ENCODE data around the gene TCF7L2. TPM values are rescaled to one million over a fixed set of nuclear protein-coding genes. Genes with fewer than 3 reads are reported as not detected.
A peak's percentile ranks its signal among the peaks of the same experiment; 100 is the strongest.

TCF7L2 gene
- total and polyA plus RNA-seq, 9 of the 15 experiments (the other 6 are each of a cell fraction or from before 2014, with no cell fraction given) = 0.32 to 2.8 (median 0.92) TPM

DNA sequence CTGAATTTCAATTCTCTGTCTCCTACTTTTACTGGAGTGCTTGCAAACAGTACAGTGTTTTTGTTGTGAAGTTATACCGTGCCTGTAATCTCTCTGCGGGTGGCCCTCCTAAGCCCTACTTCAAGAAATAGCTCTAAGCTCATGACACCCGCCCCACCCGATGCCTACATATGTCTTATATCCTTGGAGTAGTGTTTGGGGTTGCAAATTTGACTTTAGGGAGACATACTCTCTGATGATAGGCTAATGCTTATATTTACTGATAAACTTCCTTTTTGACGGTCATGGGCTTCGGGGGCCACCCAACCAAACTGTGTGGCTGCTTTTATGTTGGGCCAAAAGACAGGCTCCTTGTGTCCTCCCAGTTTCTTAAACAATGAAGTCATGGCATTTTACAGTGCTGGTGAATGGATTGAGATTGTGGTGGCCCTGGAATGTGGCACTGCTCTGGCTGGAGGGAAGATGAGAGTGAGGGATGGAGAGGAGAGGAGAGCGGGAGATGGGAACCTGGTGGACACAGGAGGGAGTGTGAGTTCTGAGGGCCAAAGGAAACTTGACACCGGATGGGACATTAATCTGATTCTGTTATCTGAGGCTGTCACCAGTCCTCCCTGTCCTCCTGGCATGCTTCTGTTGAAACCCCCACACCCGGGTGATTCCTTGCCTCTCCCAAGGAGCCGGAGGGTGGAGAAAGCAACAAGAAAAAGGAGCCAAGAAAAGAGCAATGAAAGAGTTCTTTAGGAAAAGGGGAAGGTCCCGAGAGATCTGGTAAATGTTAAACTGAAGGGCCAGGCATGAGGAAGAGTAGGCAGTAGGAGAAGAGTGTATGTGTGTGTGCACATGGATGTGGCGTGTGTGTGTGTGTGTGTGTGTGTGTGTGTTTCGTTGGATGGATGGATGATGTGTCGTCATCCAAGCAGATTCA is 113.3 kb downstream of the TCF7L2 start (continued):
- TF ChIP-seq ZNF780A (CRISPR knock-in tag; IDR thresholded peaks at IDR 0.05) (no peak), CHD4 (IDR thresholded peaks at IDR 0.05; ENCODE audit: insufficient read depth, insufficient replicate concordance, low read depth, low read length, poor library complexity, severe bottlenecking) (no peak), ZSCAN29 (IDR thresholded peaks at IDR 0.05) (no peak), ZNF79 (CRISPR knock-in tag; IDR thresholded peaks at IDR 0.05; ENCODE audit: low read depth) (no peak), HCFC1 (IDR thresholded peaks at IDR 0.05; ENCODE audit: low read depth, low read length) (no peak), IFI16 (CRISPR knock-in tag; IDR thresholded peaks at IDR 0.05) (no peak), LCOR (CRISPR knock-in tag; IDR thresholded peaks at IDR 0.05) (0 out of 2 replicates have a peak, but pooled peaks have one; percentile 5), ZKSCAN8 (CRISPR knock-in tag; IDR thresholded peaks at IDR 0.05) (no peak), JUN (IDR thresholded peaks at IDR 0.05; ENCODE audit: borderline replicate concordance, low read depth, low read length) (no peak), JUN (CRISPR knock-in tag; IDR thresholded peaks at IDR 0.05; ENCODE audit: borderline replicate concordance) (no peak), HEY1 (CRISPR knock-in tag; IDR thresholded peaks at IDR 0.05; ENCODE audit: borderline replicate concordance) (no peak), TEAD4 (IDR thresholded peaks at IDR 0.05; ENCODE audit: low read length) (peak; percentile 74), TEAD4 (CRISPR knock-in tag; IDR thresholded peaks at IDR 0.05; ENCODE audit: borderline replicate concordance) (no peak), BRF1 (IDR thresholded peaks at IDR 0.05; ENCODE audit: borderline replicate concordance, extremely low read depth, insufficient read length) (no peak), ZNF217 (CRISPR knock-in tag; IDR thresholded peaks at IDR 0.05) (no peak), MXI1 (IDR thresholded peaks at IDR 0.05; ENCODE audit: low read depth, low read length) (no peak), GTF2A2 (tag; IDR thresholded peaks at IDR 0.05) (no peak), SNRNP70 (optimal IDR thresholded peaks at IDR 0.05; ENCODE audit: low read depth, low read length) (no peak), DIDO1 (tag; IDR thresholded peaks at IDR 0.05; ENCODE audit: low read depth) (peak; percentile 34; the same call in 1 of the 2 replicates)
- TF ChIP-seq, protein P1, sequence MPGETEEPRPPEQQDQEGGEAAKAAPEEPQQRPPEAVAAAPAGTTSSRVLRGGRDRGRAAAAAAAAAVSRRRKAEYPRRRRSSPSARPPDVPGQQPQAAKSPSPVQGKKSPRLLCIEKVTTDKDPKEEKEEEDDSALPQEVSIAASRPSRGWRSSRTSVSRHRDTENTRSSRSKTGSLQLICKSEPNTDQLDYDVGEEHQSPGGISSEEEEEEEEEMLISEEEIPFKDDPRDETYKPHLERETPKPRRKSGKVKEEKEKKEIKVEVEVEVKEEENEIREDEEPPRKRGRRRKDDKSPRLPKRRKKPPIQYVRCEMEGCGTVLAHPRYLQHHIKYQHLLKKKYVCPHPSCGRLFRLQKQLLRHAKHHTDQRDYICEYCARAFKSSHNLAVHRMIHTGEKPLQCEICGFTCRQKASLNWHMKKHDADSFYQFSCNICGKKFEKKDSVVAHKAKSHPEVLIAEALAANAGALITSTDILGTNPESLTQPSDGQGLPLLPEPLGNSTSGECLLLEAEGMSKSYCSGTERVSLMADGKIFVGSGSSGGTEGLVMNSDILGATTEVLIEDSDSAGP (CRISPR knock-in tag; IDR thresholded peaks at IDR 0.05) = no peak
- TF ChIP-seq, protein P2, sequence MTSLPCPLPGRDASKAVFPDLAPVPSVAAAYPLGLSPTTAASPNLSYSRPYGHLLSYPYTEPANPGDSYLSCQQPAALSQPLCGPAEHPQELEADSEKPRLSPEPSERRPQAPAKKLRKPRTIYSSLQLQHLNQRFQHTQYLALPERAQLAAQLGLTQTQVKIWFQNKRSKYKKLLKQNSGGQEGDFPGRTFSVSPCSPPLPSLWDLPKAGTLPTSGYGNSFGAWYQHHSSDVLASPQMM (CRISPR knock-in tag; IDR thresholded peaks at IDR 0.05) = no peak
- TF ChIP-seq, protein P3, sequence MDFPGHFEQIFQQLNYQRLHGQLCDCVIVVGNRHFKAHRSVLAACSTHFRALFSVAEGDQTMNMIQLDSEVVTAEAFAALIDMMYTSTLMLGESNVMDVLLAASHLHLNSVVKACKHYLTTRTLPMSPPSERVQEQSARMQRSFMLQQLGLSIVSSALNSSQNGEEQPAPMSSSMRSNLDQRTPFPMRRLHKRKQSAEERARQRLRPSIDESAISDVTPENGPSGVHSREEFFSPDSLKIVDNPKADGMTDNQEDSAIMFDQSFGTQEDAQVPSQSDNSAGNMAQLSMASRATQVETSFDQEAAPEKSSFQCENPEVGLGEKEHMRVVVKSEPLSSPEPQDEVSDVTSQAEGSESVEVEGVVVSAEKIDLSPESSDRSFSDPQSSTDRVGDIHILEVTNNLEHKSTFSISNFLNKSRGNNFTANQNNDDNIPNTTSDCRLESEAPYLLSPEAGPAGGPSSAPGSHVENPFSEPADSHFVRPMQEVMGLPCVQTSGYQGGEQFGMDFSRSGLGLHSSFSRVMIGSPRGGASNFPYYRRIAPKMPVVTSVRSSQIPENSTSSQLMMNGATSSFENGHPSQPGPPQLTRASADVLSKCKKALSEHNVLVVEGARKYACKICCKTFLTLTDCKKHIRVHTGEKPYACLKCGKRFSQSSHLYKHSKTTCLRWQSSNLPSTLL (IDR thresholded peaks at IDR 0.05) = peak; percentile 54; the same call in 1 of the 2 replicates
- TF ChIP-seq, protein P4, sequence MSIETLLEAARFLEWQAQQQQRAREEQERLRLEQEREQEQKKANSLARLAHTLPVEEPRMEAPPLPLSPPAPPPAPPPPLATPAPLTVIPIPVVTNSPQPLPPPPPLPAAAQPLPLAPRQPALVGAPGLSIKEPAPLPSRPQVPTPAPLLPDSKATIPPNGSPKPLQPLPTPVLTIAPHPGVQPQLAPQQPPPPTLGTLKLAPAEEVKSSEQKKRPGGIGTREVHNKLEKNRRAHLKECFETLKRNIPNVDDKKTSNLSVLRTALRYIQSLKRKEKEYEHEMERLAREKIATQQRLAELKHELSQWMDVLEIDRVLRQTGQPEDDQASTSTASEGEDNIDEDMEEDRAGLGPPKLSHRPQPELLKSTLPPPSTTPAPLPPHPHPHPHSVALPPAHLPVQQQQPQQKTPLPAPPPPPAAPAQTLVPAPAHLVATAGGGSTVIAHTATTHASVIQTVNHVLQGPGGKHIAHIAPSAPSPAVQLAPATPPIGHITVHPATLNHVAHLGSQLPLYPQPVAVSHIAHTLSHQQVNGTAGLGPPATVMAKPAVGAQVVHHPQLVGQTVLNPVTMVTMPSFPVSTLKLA (conservative IDR thresholded peaks at IDR 0.05) = peak; percentile 51 to 63; a peak in 2 of 4 replicates
